Measurements from ENCODE around the gene ADCY2. TPM values are rescaled to one million over a fixed set of nuclear protein-coding genes. Genes with fewer than 3 reads are reported as not detected.

Gene ADCY2
- total RNA-seq, 1 donor from 2014 or later = 0.59 TPM

DNA sequence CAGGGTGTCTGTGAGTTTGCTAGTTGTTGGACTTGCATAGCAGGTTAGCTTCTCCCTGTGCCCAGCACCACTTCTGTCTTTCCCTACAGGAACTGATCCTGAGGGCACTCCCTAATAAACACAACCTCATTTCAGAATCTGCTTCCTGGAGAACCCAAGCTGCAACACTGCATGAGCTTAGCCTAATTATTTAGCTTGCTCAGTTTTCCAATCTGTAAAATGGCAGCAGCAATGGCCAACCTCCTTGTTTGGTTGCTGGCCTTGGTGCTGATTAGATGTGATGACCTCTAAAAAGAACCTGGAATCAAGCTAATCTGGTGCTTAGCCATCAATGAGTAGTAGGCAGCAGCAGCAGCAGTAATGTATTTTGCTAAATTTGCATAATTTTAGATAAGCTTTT, 133.9 kb downstream of the ADCY2 start:
- TF ChIP-seq, protein P1, sequence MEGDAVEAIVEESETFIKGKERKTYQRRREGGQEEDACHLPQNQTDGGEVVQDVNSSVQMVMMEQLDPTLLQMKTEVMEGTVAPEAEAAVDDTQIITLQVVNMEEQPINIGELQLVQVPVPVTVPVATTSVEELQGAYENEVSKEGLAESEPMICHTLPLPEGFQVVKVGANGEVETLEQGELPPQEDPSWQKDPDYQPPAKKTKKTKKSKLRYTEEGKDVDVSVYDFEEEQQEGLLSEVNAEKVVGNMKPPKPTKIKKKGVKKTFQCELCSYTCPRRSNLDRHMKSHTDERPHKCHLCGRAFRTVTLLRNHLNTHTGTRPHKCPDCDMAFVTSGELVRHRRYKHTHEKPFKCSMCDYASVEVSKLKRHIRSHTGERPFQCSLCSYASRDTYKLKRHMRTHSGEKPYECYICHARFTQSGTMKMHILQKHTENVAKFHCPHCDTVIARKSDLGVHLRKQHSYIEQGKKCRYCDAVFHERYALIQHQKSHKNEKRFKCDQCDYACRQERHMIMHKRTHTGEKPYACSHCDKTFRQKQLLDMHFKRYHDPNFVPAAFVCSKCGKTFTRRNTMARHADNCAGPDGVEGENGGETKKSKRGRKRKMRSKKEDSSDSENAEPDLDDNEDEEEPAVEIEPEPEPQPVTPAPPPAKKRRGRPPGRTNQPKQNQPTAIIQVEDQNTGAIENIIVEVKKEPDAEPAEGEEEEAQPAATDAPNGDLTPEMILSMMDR (IDR thresholded peaks at IDR 0.05) = no peak
- H3K4me1 ChIP-seq = no peaks in the 10 kb centered on the region
- H3K9me3 ChIP-seq = no peaks in the 10 kb centered on the region
- H3K27me3 ChIP-seq (ENCODE audit: low read depth) = no peaks in the 10 kb centered on the region
- intact Hi-C loops (cut with DNase I) = no loop called here
- no peak overlapping the region for H3K4me3 ChIP-seq
- no peak for DNase-seq
- ATAC-seq = no peak
- no peaks in the 10 kb centered on the region for H3K36me3 ChIP-seq
- H3K27ac ChIP-seq = no peak overlapping the region

DNA sequence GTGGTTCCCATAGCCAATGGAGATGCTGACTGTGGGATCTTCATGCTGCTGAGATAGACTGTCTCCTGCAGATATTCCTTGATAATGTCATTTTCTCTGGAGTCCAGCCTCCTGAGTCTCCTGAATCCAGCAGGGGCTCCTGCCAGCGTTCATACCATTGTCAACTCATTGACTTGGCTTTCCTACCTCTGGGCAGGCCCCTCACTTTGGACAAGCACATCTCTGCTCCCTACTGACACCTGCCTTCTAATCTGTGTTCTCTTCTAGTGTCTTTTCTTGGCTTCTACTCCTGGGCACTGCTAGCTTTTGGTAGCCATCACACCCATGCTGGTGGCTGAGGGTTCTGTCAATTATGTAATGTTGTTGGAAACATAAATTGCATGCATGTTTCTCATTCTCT, 138.0 kb downstream of the ADCY2 start:
- DNase-seq = no peak
- Histone ChIP-seq H3K4me1 (no peaks in the 10 kb centered on the region), H3K36me3 (no peaks in the 10 kb centered on the region), H3K4me3 (no peak overlapping the region), H3K9me3 (no peaks in the 10 kb centered on the region), H3K27ac (no peak overlapping the region), H3K27me3 (ENCODE audit: low read depth) (no peaks in the 10 kb centered on the region)
- intact Hi-C loops (cut with DNase I) = no loop called here
- no peak for ATAC-seq
- TF ChIP-seq, protein P1 (IDR thresholded peaks at IDR 0.05) = no peak

DNA sequence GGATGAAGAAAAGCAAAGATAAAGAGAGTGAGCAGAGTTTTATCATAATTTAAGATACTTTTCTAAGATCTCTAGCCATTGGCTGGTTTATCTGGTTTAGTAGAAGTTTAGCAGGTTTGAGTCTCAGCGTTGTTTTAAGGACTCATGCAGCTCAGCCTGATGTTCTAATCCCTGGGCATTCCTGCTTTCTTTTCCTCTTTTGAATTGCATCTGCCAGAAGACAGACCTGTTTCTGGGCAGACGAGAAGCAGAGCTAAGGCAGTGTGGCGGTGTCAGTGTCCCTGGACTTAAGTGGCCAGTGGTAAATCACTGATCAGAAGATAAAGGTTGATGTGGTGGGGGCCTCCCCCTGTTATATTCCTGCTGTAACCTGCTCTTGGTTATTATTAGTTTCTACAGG, 138.6 kb downstream of the ADCY2 start:
- Histone ChIP-seq H3K27me3 (ENCODE audit: low read depth) (no peaks in the 10 kb centered on the region), H3K9me3 (no peaks in the 10 kb centered on the region), H3K4me1 (no peaks in the 10 kb centered on the region), H3K27ac (no peak overlapping the region), H3K36me3 (no peaks in the 10 kb centered on the region), H3K4me3 (no peak overlapping the region)
- ATAC-seq = no peak
- TF ChIP-seq, protein P1 (IDR thresholded peaks at IDR 0.05) = no peak
- intact Hi-C loops (cut with DNase I) = no loop called here
- DNase-seq = no peak

DNA sequence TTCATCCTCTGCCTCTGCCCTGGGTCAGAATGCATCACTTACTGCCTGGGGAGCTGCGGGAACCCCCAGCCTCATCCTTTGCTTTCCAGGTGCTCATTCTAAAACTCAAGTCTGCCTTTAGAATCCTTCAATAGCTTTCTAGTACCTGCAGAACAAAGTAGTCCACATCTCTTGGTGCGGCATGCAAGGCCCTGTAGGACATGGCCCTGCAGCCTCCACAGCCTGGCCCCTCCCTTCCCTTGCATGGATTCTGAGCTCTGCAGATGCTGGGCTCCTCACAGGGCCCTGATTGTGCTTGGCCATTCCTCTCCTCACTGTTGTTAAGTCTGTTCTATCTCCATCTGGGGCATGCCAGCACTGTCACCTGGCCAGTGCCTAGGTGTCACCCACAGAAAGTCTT, 141.6 kb downstream of the ADCY2 start:
- H3K27me3 ChIP-seq (ENCODE audit: low read depth) = no peaks in the 10 kb centered on the region
- H3K9me3 ChIP-seq = no peaks in the 10 kb centered on the region
- intact Hi-C loops (cut with DNase I) = no loop called here
- no peak for DNase-seq
- TF ChIP-seq, protein P1 (IDR thresholded peaks at IDR 0.05) = no peak
- no peak for ATAC-seq
- H3K4me3 ChIP-seq = no peak overlapping the region
- no peaks in the 10 kb centered on the region for H3K36me3 ChIP-seq
- H3K4me1 ChIP-seq = no peaks in the 10 kb centered on the region
- no peak overlapping the region for H3K27ac ChIP-seq

DNA sequence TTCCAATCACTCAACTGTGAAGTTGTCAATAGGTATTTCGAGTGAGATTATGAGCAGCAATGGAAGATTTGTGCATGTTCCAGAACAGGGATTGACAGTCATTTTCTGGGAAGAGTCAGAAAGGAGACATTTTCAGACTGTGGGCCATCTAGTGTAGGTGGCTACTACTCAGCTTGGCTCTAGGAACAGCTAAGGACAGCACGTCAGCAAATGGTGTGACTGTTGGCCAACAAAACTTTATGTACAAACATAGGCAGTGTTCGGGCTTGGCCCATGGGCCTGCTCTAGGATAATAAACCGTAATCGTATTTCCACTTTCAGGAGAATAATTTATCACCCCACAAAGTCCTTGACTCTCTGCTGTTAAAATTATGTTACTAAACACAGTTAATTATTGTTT, 143.6 kb downstream of the ADCY2 start:
- Histone ChIP-seq H3K4me3 (no peak overlapping the region), H3K27ac (no peak overlapping the region), H3K9me3 (no peaks in the 10 kb centered on the region), H3K27me3 (ENCODE audit: low read depth) (no peaks in the 10 kb centered on the region), H3K36me3 (no peaks in the 10 kb centered on the region), H3K4me1 (no peaks in the 10 kb centered on the region)
- intact Hi-C loops (cut with DNase I) = no loop called here
- TF ChIP-seq, protein P1 (IDR thresholded peaks at IDR 0.05) = no peak
- DNase-seq = no peak
- ATAC-seq = no peak
